Endodermal cell (in vitro differentiated cells): Measurements from ENCODE around the gene SAC3D1. TPM values are rescaled to one million over a fixed set of nuclear protein-coding genes. Genes with fewer than 3 reads are reported as not detected.

ENCODE experiments used
- DNase-seq: peaks from one replicate; pipeline ENCODE4 v3.0.0-alpha.2; 2017
- H3K27ac ChIP-seq: 2 replicates; pipeline ENCODE4 v1.5.1; 2013; ENCODE audit warnings: mild to moderate bottlenecking, low read depth, low read length, moderate library complexity
- H3K27me3 ChIP-seq: 2 replicates; pipeline ENCODE4 v1.6.1; 2013; ENCODE audit warnings: mild to moderate bottlenecking, low read length, moderate library complexity; ENCODE audit not compliant: insufficient read depth, control insufficient read depth, poor library complexity, severe bottlenecking
- H3K36me3 ChIP-seq: 2 replicates; pipeline ENCODE4 v1.7.0; 2013; ENCODE audit warnings: mild to moderate bottlenecking, low read length, moderate library complexity; ENCODE audit not compliant: control insufficient read depth, insufficient read depth
- H3K4me1 ChIP-seq: one replicate; pipeline ENCODE4 v1.7.0; 2013; ENCODE audit warnings: low read length; ENCODE audit not compliant: control insufficient read depth, insufficient read depth
- H3K4me3 ChIP-seq: 2 replicates; pipeline ENCODE4 v1.5.1; 2013; ENCODE audit warnings: mild to moderate bottlenecking, low read length, moderate library complexity
- H3K9ac ChIP-seq: 2 replicates; pipeline ENCODE4 v1.6.1; 2013; ENCODE audit warnings: mild to moderate bottlenecking, low read length, moderate library complexity; ENCODE audit not compliant: poor library complexity, severe bottlenecking; ENCODE audit errors: extremely low read depth
- H3K9me3 ChIP-seq: 2 replicates; pipeline ENCODE4 v1.6.1; 2013; ENCODE audit warnings: mild to moderate bottlenecking, low read length, moderate library complexity; ENCODE audit not compliant: control insufficient read depth
- H3K27ac Mint-ChIP-seq: 2 replicates; pipeline ENCODE4 v1.8.0; 2020; ENCODE audit warnings: mixed read lengths
- H3K27me3 Mint-ChIP-seq: 2 replicates; pipeline ENCODE4 v1.8.0; 2021; ENCODE audit warnings: mild to moderate bottlenecking, mixed read lengths; ENCODE audit not compliant: insufficient read depth
- H3K36me3 Mint-ChIP-seq: 2 replicates; pipeline ENCODE4 v1.8.0; 2020; ENCODE audit warnings: low read depth, mixed read lengths
- H3K4me1 Mint-ChIP-seq: 2 replicates; pipeline ENCODE4 v1.8.0; 2020; ENCODE audit warnings: mixed read lengths
- H3K4me3 Mint-ChIP-seq: 2 replicates; pipeline ENCODE4 v1.8.0; 2020; ENCODE audit warnings: mild to moderate bottlenecking, moderate library complexity, mixed read lengths
- H3K9me3 Mint-ChIP-seq: 2 replicates; pipeline ENCODE4 v1.8.0; 2020; ENCODE audit warnings: mild to moderate bottlenecking, mixed read lengths
- CTCF ChIP-seq: fragments of 200-600 bp; sonication (generic); conservative IDR thresholded peaks from 2 replicates; pipeline ENCODE4 v1.5.0; 2021; ENCODE audit warnings: antibody characterized with exemption, mild to moderate bottlenecking
- WGBS, 2 experiments: methylation state at CpG; one replicate each; pipeline versions ENCODE4 v1.1.5 to v1.1.7; 2013; ENCODE audit warnings: missing lambda C conversion rate in 2 of 2, mixed read lengths in 1 of 2; ENCODE audit not compliant: insufficient coverage in 1 of 2, insufficient read length in 1 of 2; 5-methylcytosine and 5-hydroxymethylcytosine counted together
- total RNA-seq, 2 donors: library from RNA; stranded (reverse); fragmentation: NEBNext Ultra II Directional in 1 of 2; extraction: Animal tissue kit (Norgen Biotek cat#: 25700) in 1 of 2; gene quantifications; 2 replicates in 1 of 2; 3 replicates in 1 of 2; pipeline ENCODE4 v1.2.1, GENCODE V29; 2021

The SAC3D1 gene
- total RNA-seq, 2 donors from 2014 or later: 11.4 to 12.0 TPM

DNA sequence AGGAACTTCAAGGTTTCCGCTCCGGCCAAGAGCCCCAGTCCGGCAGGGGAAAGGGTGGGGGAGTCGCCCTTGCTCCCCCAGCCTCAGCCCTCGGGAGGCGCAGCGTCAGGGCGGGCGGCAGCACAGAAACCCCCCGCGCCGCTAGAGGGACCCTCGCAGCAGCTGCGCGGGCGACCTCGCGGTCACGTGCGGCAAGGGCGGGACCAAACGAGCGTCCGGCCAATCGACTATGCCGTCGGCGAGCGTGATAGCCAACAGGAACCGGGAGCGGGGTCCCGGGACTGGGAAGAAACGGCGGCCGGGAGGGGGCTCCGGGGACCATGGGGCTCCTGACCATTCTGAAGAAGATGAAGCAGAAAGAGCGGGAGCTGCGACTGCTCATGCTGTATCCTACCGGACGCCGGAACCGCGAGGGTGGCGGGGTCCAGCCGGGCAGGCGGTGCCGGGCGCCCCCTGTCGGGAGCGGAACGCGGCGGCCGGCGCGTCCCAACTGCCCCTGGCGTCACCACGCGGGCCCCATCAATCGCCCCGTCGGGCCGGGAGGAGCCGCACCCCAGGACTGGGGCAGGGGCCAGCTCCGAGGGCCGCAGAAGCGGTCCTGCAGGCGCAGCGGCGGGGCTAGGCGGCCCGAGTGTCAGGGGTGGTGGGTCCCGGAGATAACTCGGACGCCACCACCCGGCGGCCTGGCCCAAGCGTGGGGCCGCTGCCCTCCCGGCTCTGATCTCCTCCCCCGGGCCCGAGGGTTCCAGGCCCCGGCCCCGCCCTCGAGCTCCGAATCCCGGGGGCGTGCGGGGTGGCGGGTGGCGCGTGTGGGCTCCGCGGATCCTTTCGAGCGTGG is 26.9 kb upstream of the SAC3D1 start, which contains the start of gene ARL2:
Gene ARL2 (plus strand): TSS at position 273 of the 838 bp plus-strand sequence. CDS start 48 bp downstream, at position 321.
- Histone ChIP-seq H3K27me3 (no peaks in the 10 kb centered on the region), H3K4me3 (peak within 1 kb of the TSS; percentile 89), H3K9ac (peak within 1 kb of the TSS; percentile 72), H3K9me3 (no peaks in the 10 kb centered on the region), H3K36me3 (peaks cover 12% of the 10 kb centered on the region), H3K27ac (peak within 1 kb of the TSS; percentile 97), H3K4me1 (no peaks in the 10 kb centered on the region)
- Mint-ChIP-seq H3K27me3 (no peaks in the 10 kb centered on the region), H3K9me3 (no peaks in the 10 kb centered on the region), H3K27ac (peak within 1 kb of the TSS; percentile 98), H3K36me3 (peaks cover 21% of the 10 kb centered on the region), H3K4me1 (peaks cover 6% of the 10 kb centered on the region), H3K4me3 (peak within 1 kb of the TSS; percentile 70)
- 0 to 1% methylated on average over 33 to 96 of the region's 96 CpGs for WGBS, 2 experiments
- TF ChIP-seq CTCF: peak; percentile 80
- DNase-seq: peak; percentile 97

- Histone ChIP-seq H3K27me3 (no peaks in the 10 kb centered on the region), H3K9me3 (no peaks in the 10 kb centered on the region), H3K36me3 (peaks cover 15% of the 10 kb centered on the region), H3K4me1 (no peaks in the 10 kb centered on the region), H3K27ac (peak overlapping the region; percentile 97), H3K4me3 (peak overlapping the region; percentile 89), H3K9ac (peak overlapping the region; percentile 30)
- no peak for DNase-seq
- H3K4me1 Mint-ChIP-seq: peaks cover 6% of the 10 kb centered on the region
- H3K9me3 Mint-ChIP-seq: no peaks in the 10 kb centered on the region
- H3K27me3 Mint-ChIP-seq: no peaks in the 10 kb centered on the region
- peak overlapping the region; percentile 70 for H3K4me3 Mint-ChIP-seq
- H3K36me3 Mint-ChIP-seq: peaks cover 26% of the 10 kb centered on the region
- WGBS, 2 experiments: 46 to 52% methylated on average over 18 to 23 of the region's 23 CpGs
- no peak for TF ChIP-seq CTCF
- H3K27ac Mint-ChIP-seq: peak overlapping the region; percentile 78
These were observed 26.2 kb upstream of the SAC3D1 start for GRCh38 chr11:65014726-65015227.

- no peaks in the 10 kb centered on the region for H3K27me3 Mint-ChIP-seq
- peak; percentile 57 for TF ChIP-seq CTCF
- Histone ChIP-seq H3K4me3 (no peak overlapping the region), H3K27ac (no peak overlapping the region), H3K4me1 (no peaks in the 10 kb centered on the region), H3K9ac (no peak overlapping the region), H3K36me3 (peaks cover 20% of the 10 kb centered on the region), H3K27me3 (no peaks in the 10 kb centered on the region), H3K9me3 (no peaks in the 10 kb centered on the region)
- H3K4me1 Mint-ChIP-seq: peaks cover 6% of the 10 kb centered on the region
- H3K36me3 Mint-ChIP-seq: peaks cover 28% of the 10 kb centered on the region
- no peak overlapping the region for H3K4me3 Mint-ChIP-seq
- H3K9me3 Mint-ChIP-seq: no peaks in the 10 kb centered on the region
- H3K27ac Mint-ChIP-seq: no peak overlapping the region
- peak; percentile 58 for DNase-seq
- WGBS, 2 experiments: 98 to 100% methylated on average over 4 of the region's 4 CpGs
These were observed 24.3 kb upstream of the SAC3D1 start for GRCh38 chr11:65016705-65017104.
